HG03469 (cell line): ENCODE measurements around the gene NME7.

ENCODE experiments used
- ATAC-seq: cut with Tn5 transposase; IDR thresholded peaks from one replicate; pipeline ENCODE4 v1.9.1; 2021; ENCODE audit warnings: mild to moderate bottlenecking, moderate library complexity, moderate number of reproducible peaks; ENCODE audit not compliant: unreplicated experiment

Gene NME7

GRCh38 chr1:169163059-169163458 lies 204.5 kb downstream of the NME7 start:
- peak; percentile 56 for ATAC-seq

- ATAC-seq, result peak; percentile 70
Measured at GRCh38 chr1:169161496-169162194, 206.0 kb downstream of the NME7 start.

GRCh38 chr1:169160845-169161495 lies 206.6 kb downstream of the NME7 start:
- ATAC-seq, result no peak

GRCh38 chr1:169156580-169156979 lies 211.0 kb downstream of the NME7 start:
- no peak for ATAC-seq

- ATAC-seq, result no peak
Measured at GRCh38 chr1:169155675-169156074, 211.9 kb downstream of the NME7 start.

GRCh38 chr1:169151338-169151837 lies 216.2 kb downstream of the NME7 start:
- no peak for ATAC-seq

GRCh38 chr1:169150641-169151337 lies 216.8 kb downstream of the NME7 start:
- ATAC-seq, result no peak

GRCh38 chr1:169149555-169150286 lies 217.9 kb downstream of the NME7 start:
- ATAC-seq, result no peak

- ATAC-seq, result no peak
Measured at GRCh38 chr1:169148472-169149252, 218.9 kb downstream of the NME7 start.

- no peak for ATAC-seq
Measured at GRCh38 chr1:169146576-169147214, 220.9 kb downstream of the NME7 start.

- no peak for ATAC-seq
Measured at GRCh38 chr1:169144941-169145626, 222.5 kb downstream of the NME7 start.

GRCh38 chr1:169143984-169144383 lies 223.6 kb downstream of the NME7 start:
- ATAC-seq, result no peak

GRCh38 chr1:169143346-169143745 lies 224.3 kb downstream of the NME7 start:
- no peak for ATAC-seq

GRCh38 chr1:169142129-169142528 lies 225.5 kb downstream of the NME7 start:
- no peak for ATAC-seq

GRCh38 chr1:169141356-169141755 lies 226.2 kb downstream of the NME7 start:
- no peak for ATAC-seq

- ATAC-seq, result peak; percentile 81
Measured at GRCh38 chr1:169138866-169139670, 228.5 kb downstream of the NME7 start.

- no peak for ATAC-seq
Measured at GRCh38 chr1:169137357-169137756, 230.2 kb downstream of the NME7 start.

GRCh38 chr1:169133801-169134502 lies 233.6 kb downstream of the NME7 start:
- ATAC-seq, result no peak
